HL-60 (cell line): Measurements from ENCODE around the gene EPN1.

Source experiments
- CTCF ChIP-seq: IDR thresholded peaks from one replicate; pipeline ENCODE4 v1.5.1; 2011; ENCODE audit warnings: low read length, control low read depth, inconsistent platforms; ENCODE audit not compliant: insufficient read depth
- POLR2AphosphoS5 ChIP-seq: IDR thresholded peaks from 2 replicates; pipeline ENCODE4 v1.6.1; 2012; ENCODE audit warnings: low read depth

DNA sequence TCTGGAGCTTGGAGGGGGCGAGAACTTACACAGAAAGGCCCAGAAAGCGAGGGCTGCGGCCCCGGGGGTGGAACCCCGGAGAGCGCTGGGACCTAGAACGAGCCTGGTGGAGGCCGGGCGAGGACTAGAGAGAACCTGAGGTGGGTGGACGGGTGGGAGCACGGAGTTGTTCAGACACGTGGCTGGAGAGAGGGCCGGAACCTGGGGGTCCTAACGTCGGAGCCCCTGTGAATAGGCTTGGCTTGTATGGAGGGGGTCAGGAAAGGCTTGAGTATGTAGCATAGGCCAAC lies 31.2 kb upstream of the EPN1 start:
- no peak for TF ChIP-seq CTCF
- TF ChIP-seq POLR2AphosphoS5 = no peak
